Brain pericyte (primary cell): ENCODE measurements around the gene P2RY12.

Source experiments
- DNase-seq: peaks from one replicate; pipeline ENCODE4 v3.0.0-alpha.2; 2012; ENCODE audit warnings: low read depth, low spot score

The P2RY12 gene

DNA sequence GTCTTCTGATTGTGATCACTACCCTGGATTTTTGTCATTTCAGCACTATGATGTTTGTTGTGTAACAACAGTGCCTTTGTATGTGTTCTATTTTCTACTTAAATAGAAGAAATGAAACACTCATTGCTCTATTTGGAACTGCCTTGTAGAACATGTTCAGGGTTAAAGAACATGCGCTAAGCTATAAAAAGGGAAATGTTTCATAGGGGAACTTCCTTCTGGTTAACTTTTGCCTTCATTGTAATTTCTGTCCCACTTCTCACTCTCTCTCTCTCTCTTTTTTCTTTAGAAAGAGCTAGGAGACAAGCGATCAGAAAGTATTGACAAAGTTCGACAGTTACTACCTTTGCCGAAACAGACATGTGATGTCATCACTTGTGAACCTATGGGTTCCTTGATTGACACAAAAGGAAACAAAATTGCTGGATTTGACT, at the start of gene P2RY12:
P2RY12 (minus strand) TSS at position 13 of the 434 bp plus-strand sequence. CDS start 45,908 bp downstream, outside the sequence.
- DNase-seq: no peak

DNA sequence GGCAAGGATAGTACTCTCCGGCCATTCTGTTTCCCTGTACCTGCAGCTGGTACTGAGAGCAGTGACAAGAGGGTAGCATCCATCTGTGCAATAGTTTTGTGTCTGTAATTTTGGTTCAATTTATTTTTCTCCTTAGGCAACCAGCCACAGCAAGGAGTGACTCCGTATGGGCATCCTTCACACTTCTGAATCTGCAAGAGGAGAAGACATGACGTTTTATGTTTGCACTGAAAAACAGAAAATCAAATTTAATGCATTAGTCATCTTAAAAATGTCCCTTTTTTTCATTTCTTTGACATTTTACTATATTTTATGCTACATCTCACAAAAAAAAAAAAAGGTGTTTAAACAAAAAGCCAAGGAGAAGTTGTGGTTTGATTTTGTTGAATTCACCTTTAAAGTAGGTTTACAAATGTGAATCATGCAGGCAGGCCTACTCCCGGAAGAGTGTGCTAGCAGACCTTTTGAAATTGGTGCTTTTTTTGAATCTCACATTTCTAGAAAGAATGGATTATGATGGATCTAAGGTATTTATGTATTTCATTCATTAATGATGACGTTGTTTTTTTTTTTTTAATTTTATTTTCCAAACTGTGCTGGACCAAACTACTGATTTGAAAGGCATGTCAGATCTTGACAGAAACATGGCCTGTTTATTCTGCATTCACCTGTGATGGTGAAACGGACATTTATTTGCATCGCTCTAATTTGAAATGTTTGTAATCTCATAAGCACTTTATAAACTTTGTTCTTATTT, 48.2 kb upstream of the P2RY12 start:
- DNase-seq: no peak

DNA sequence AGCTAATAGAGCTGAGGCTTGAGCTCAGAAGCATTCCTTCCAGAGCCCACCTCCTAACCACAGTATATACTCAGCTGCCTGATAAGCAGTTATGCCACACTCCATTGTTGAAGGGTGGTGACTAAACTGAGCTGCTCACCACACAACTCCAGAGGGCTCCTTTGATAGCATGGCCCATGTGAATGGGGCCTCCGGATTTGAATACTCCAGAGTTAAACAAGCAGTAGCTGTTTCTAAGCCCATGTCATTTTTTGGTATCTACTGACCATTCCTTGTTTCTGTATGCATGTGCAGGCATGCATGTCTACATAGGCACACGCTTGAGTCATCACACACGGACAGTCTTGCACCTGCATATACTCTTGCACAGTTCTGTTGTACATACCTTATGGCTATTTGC, 47.4 kb upstream of the P2RY12 start:
- no peak for DNase-seq

DNA sequence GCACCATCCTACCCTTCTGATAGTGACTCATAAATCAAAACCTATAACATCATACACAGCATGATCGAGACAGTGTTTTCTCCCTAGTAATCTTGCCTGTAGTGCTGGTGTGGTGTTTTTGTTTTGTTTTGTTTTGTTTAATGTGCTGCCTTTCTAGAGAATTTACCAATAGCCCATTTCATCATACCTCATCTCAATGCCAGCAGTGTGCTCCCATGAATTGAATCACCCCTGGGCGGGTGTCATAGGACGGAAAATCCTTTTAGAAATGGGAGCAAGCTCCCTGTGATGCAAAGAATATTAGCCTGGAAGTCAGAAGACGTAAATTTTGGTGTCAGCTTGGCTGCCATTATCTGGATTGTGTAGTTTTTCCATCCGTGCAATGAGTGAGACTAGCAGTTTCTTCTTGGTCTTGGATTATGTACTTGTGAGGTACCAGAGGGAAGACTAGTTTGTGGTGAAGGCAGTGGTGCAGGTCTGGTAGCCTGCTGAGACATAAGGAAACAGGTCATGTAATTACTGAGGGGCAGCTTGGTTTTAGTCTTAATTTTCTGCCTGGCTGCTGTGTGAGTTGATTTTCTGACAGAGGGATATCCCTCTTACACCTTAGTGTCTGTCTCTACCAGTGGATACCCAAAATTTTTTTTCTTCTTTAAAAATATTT, 46.4 kb upstream of the P2RY12 start:
- no peak for DNase-seq

DNA sequence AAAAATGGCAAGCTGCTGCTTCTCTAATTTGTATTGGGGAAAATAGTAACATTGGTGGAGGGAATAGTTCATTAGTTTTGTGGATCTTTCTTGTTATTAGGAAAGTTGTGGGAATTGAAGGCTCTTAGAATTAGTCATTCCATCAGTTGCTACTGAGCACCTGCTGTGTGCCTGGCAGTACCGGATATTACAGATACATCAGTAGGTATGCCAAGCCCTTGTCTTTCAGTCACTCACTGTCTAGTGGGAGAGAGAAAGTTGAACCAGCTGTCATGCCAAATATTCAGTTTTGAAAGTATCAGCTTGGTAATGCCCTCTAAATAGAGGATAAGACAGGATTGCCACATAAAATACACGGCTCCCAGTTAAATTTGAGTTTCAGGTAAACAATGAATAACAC, 43.8 kb upstream of the P2RY12 start:
- DNase-seq: no peak

DNA sequence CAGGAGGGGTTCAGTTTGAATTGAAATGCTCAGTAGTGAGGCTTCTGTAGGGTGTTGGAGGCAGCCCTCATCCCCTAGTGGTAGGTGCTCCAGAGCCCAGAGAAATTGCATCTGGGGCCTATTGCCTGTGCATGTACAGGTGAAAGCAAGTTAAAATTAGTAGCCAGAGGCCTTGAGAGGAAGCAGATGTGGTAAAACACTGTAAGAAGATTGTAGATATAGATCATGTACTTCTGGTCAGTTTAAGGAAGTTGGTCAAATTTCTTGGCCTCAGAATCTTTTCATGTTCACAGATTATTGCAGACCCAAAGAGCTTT, 41.7 kb upstream of the P2RY12 start:
- DNase-seq: no peak

DNA sequence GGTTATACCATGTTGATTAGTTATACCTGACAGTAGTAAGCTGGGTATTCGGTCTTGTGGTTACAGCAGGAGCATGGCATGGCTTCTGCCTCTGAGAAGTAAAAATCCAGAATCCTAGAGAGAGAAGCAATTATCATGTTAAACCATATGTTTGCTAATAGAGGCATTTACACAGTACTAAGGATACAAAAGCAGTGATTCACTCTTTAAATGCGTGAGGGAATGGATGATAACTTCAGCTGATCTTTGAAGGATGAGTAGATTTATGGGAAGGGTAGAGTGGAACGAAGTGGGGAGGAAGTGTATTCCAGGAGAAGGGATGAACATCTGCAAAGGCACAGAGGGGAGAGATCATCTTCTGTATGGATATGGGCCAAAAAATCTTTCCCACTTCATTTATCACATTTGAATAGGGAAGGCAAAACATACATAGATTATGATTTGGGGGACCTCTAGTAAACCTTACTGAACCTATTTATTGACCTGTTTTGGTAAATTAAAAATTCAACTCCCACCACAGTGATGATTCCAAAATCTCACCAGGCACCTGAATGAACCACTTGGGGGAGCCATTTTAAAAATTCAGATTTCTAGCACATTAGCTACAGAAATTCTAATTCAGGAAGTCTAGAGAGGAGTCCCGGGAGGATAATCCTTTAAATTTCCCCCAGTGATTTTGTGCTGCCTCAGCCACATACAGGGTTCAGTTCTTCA, 41.2 kb upstream of the P2RY12 start:
- DNase-seq: no peak

DNA sequence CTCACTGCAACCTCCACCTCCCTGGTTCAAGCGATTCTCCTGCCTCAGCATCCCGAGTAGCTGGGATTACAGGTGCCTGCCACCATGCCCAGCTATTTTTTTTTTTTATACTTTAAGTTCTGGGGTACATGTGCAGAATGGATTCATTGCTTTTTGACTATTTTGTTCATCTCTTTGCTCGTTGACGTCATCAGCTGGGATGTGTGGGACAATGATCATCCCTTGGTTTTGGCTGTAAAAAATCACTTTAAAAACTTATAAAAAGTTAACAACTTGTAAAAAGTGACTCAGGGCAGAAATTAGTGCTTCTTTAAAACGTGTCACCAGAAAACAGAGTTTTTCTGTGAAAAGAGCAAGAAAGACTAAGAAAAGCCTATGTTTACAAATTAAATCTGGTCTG, 38.5 kb upstream of the P2RY12 start:
- DNase-seq: no peak

DNA sequence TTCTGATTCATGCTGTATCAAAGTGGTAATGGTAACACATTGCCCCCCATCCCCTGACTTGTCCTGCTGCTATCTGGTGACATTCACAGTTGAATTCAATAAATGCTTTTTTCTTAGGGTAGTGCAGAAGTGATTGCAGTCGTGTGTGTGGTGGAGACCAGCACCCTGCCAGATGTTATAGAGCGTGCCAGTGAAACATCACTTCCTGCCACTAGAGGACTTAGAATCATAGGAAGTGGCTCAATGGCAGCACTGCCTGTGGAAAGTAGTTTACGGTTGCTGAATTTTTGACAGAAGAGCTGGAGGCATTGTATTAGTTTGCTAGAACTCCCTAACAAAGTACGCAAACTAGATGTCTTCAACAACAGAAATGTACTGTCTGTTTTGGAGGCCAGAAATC, 37.4 kb upstream of the P2RY12 start:
- no peak for DNase-seq

DNA sequence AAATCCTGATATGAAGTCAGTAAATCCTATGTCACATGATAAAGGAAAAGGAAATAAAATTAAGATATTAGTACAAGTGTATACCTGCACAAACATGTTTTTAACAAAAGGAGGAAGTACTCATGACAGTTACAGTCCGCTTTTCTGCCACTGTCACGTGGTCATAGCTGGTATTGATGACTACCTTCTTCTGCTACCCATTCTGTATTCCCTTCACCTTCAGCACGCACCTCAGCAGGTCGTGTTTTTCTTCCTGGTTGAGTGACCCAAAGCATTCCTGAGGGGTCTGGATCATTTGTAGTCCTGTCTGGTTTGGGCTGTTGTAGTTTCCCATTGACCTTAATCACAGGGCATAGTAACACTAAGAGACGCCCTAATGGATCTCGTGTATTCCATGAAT, 35.3 kb upstream of the P2RY12 start:
- no peak for DNase-seq

DNA sequence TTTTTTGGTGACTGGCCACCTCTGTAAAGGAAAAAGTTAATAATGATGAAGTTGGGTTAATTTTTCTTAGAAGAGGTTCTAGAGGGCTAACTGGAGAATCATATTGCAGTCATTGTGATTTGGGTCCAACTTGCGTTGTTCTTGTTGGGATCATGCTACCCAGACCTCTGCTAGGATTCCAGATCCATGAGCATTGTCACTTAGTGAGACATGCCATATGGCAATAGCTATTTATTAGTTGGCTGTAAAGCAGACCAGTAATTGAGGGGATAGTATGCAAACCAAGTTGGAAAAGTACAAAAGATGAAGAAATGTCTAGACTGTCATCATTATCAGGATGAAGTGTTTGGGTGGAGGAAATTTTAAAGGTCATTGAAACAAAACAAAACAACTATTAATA, 30.7 kb upstream of the P2RY12 start:
- DNase-seq: no peak

DNA sequence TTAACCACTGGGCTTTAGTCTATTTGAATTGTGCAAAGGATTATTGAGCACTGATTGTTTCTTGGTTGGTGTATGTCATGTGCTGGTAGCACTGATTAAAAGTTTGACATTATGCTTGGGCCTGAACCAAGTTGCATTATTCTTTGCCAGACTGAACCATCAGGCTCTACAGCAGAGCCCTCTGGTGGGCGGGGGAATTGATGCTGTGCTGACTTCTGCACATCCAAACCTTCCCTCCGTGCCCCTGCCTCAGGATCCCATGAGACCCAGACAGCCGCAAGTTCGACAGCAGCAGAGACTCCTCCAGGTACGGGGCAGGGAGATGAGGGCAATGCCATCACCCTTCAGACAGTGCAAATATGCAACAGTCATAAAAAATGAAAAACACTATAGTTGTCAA, 28.4 kb upstream of the P2RY12 start:
- no peak for DNase-seq

DNA sequence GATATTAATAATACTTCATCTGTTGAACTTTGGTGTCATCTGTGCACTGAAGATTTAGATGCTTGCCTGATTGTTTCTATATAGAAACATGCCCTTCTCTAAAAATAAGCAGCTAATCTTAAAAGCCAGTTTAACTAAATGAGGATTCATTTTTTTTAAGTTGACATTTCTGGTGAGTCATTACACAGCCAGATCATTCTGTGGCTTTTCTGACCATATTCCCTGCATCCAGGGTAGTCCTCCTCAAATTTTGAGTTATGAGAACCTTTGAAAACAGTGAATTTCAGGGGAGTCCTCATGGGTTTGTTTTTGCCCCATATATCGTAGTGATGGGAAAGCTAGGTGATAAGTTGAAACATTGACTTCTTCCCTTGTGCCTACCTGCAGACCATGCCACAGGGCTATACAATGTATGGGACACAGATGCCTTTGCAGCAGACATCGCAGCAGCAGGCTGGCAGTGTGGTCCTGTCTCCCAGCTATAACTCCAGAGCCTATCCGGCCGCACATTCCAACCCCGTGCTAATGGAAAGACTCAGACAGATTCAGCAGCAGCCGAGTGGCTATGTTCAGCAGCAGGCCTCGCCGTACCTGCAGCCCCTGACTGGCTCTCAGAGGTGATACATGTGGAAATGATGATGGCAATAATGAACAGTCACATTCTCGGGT, 26.5 kb upstream of the P2RY12 start:
- DNase-seq: no peak

DNA sequence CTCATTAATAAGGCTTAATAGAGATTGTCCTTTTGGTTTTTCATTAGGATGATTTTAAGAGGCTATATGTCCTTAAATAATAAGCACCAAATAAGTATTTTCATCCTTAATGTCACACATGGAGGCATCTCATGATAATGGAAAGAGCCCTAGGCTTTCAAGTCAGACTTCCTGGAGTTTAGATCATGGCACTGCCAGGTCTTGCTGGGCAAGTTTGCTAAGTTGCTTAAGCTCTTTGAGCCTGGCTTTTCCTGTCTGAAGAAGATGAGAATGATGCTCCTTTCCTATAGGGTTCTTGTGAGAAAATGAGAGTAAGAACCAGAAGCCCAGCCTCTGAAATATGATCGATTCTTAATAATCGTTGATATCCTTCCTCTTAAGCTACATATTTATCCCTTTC, 23.4 kb upstream of the P2RY12 start:
- no peak for DNase-seq

DNA sequence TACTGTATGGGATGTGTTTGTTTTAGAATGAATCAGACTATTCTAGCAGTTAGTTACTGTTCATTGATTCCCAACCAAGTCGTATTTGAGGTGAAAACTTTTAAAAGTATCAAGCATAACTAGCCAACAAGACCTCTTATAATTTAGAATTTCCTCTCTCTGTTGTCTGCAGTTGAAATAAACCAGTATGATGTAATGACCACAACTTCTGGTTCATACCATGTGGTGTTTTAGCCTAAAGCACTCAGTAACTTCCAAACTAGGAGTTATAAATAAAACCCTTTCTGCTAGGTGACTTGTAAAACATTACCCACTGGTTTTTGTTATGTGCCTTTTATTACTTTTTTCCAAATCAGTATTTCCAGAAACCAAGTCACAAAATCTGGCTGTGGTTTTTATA, 19.8 kb upstream of the P2RY12 start:
- no peak for DNase-seq

DNA sequence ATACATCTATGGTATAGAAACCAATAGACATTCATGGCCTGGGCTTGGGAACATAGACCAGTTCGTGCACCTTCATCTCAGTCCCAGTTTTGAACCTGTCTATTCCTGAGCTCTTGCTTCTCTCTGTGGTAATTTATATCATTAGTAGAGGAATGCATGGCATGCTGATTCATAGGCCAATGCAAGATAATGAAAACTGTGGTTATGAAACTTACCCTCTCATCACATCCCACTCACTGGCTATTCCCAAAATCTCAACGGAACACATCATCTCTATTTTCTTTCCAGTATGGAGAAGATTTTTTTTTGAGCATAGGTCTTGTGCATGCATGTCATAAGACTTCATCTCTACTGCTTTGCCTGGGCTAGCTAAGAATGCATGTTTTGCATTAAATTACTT, 18.7 kb upstream of the P2RY12 start:
- no peak for DNase-seq

DNA sequence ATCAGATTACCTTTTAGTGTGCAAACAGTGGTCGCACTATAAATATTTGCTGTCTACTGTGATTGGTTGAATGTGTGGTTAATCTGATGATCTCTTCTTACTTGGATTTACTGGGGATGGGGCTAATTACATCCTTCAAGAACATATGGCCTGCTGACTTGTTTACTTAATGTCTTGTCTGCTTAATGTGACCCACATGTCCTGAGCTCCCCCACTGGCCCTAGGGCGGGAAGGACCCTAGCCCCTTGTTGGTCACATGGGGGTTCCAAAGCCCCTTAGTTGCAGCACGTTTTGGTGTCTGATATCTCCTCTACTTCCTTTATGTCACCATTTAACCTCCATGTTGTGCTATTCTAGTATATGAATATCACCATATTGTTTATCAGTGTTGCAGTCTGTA, 17.8 kb upstream of the P2RY12 start:
- no peak for DNase-seq

DNA sequence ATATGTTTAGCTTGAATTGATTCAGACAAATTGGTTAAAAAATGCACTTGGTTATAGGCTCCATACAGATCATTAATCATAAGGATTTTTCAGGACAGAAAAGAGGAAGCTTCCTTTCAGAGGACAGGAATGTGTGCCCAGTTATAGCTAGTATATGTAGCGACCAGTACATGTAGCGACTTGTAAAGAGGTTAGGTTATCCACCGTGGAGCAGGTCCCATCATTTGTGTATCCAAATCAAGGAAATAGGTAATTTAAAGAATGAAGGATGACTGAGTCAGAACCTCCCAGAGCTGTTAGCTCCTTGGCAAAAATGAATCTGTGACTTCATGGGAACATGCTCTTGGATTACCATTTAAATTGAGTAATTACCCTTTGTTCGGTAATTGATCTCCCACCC, 15.8 kb upstream of the P2RY12 start:
- DNase-seq: no peak

DNA sequence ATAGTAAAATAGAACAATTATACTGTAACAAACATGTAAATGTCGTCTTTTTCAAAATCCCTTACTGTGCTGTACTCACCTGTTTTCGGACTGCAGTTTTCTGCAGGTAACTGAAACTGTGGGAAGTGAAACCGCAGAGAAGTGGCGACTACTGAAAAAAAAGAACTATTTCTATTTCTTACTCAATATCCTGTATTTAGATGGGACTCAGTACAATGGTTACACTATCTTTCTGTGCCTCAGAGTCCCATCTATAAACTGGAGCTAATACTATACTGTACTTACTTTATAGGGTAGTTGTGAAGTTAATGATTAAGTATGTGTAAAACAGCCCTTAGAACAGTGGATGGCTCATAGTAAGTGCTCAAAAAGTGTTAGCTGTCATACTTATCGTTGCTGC, 14.3 kb upstream of the P2RY12 start:
- DNase-seq: no peak

DNA sequence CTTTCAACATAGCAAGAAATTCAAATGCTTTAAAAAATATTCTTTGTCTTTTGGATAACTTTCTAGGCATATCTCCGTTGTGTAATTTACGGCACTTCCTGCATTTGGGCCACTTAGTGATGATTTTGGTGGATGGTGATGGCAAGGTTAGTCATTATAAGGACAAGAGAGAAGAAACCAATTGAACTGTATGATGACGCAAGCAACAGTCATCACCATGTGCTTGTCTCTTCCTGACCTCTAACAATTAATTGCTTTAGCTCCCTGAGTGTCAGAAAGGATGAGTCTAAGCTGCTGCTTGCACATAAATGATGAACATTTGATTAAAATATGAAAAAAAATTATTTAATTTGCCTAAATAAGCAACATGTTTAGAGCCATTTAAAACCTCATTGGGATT, 11.3 kb upstream of the P2RY12 start:
- DNase-seq: no peak

DNA sequence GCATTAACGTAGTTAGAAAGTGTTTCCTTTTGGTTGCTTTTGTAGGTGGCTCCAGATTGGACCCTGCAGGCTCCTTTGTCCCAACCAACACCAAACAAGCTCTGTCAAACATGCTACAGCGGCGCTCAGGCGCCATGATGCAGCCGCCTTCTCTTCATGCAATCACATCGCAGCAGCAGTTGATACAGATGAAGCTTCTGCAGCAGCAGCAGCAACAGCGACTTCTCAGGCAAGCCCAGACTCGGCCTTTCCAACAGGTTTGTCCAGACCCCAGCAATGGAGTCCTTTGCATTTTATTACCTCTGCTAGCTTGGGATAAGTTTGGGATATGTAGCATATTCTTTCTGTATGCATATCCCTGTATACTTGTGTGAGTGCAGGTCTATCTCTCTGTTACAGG, 10.1 kb upstream of the P2RY12 start:
- DNase-seq: no peak

DNA sequence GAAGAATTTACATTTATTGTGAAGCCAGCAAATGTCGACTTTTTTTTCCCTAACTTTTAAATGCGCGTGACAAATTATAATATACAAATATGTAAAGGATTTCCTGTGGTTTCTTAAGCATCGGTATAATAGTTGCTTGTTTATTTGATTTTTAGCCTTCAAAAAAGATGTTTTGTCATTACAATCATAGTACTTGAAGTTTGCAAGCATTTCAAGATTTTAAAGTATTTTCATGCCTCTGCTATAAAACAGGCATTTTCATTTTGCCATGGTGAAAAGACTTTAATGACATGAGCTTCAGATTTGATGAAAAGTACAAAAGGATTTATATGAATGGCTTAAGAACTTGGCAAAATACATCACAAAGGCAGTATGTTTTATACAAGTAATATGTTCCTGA, 9.4 kb upstream of the P2RY12 start:
- no peak for DNase-seq
